K562 (cell line): ENCODE results near the gene SHF. TPM values are rescaled to one million over a fixed set of nuclear protein-coding genes. Genes with fewer than 3 reads are reported as not detected.

ENCODE experiments used
- ATF7 ChIP-seq: fragments of 450-650 bp; IDR thresholded peaks from 2 replicates; pipeline ENCODE4 v1.7.1; 2014; ENCODE audit warnings: mild to moderate bottlenecking, moderate library complexity
- CEBPG ChIP-seq, 3 experiments: fragments of 200-800 bp in 1 of 3; sonication (Bioruptor generic) in 1 of 3; sonication (generic) in 1 of 3; formaldehyde crosslinking in 1 of 3; IDR thresholded peaks in 2 of 3; conservative IDR thresholded peaks in 1 of 3; 2 replicates each; pipeline versions ENCODE4 v1.6.1 to v1.8.0; 2016 to 2022; ENCODE audit warnings: missing compliant biosample characterization in 2 of 3, missing genetic modification characterization in 2 of 3, mild to moderate bottlenecking in 1 of 3, missing genetic modification reagents in 1 of 3
- CTBP1 ChIP-seq: fragments of 450-650 bp; IDR thresholded peaks from 2 replicates; pipeline ENCODE4 v1.6.1; 2016; ENCODE audit warnings: borderline replicate concordance
- DIDO1 ChIP-seq: fragments of 450-650 bp; IDR thresholded peaks from 2 replicates; pipeline ENCODE4 v1.6.1; 2016; ENCODE audit warnings: low read depth, missing biosample characterization, missing genetic modification characterization
- DNMT1 ChIP-seq: fragments of 450-650 bp; IDR thresholded peaks from 2 replicates; pipeline ENCODE4 v1.6.1; 2016; ENCODE audit warnings: antibody characterized with exemption, mild to moderate bottlenecking
- E2F3 ChIP-seq: fragments of 250-450 bp; sonication (Bioruptor Pico); IDR thresholded peaks from 2 replicates; pipeline ENCODE4 v1.4.0; 2020; ENCODE audit warnings: mild to moderate bottlenecking
- GATAD2A ChIP-seq: fragments of 450-650 bp; IDR thresholded peaks from 2 replicates; pipeline ENCODE4 v1.6.1; 2017
- GTF2F1 ChIP-seq: IDR thresholded peaks from 2 replicates; pipeline ENCODE4 v1.6.1; 2011; ENCODE audit warnings: low read depth, low read length, improper control_type of control experiment
- HNRNPH1 ChIP-seq: fragments of 200-400 bp; formaldehyde crosslinking; optimal IDR thresholded peaks from 2 replicates; pipeline ENCODE3; 2017; ENCODE audit warnings: low read depth, mild to moderate bottlenecking, low read length, moderate library complexity
- KLF10 ChIP-seq: fragments of 250-450 bp; sonication (Bioruptor Pico); IDR thresholded peaks from 2 replicates; pipeline ENCODE4 v1.6.1; 2021; ENCODE audit warnings: matching md5 sums
- MEIS2 ChIP-seq: fragments of 450-650 bp; IDR thresholded peaks from 2 replicates; pipeline ENCODE4 v1.6.1; 2014; ENCODE audit warnings: mild to moderate bottlenecking; ENCODE audit not compliant: partially characterized antibody
- NELFE ChIP-seq: IDR thresholded peaks from 2 replicates; pipeline ENCODE4 v1.6.1; 2011; ENCODE audit warnings: mild to moderate bottlenecking; ENCODE audit not compliant: insufficient read depth, insufficient read length
- NR2C2 ChIP-seq, 2 experiments: fragments of 200-800 bp in 1 of 2; sonication (Bioruptor generic) in 1 of 2; sonication (generic) in 1 of 2; formaldehyde crosslinking in 1 of 2; IDR thresholded peaks; 2 replicates each; pipeline versions ENCODE4 v1.6.1 to v1.8.0; 2016 to 2022; ENCODE audit warnings: mild to moderate bottlenecking in 1 of 2, missing compliant biosample characterization in 1 of 2, missing genetic modification characterization in 1 of 2, missing genetic modification reagents in 1 of 2
- NR2F6 ChIP-seq: fragments of 450-650 bp; formaldehyde crosslinking; IDR thresholded peaks from 2 replicates; pipeline ENCODE4 v1.4.0; 2020; ENCODE audit warnings: mild to moderate bottlenecking
- NRF1 ChIP-seq, 2 experiments: fragments of 450-650 bp; IDR thresholded peaks in 1 of 2; conservative IDR thresholded peaks in 1 of 2; 2 replicates each; pipeline ENCODE4 v1.6.1; 2014; ENCODE audit warnings: mild to moderate bottlenecking in 2 of 2
- POLR2H ChIP-seq: IDR thresholded peaks from 2 replicates; pipeline ENCODE4 v1.6.1; 2016; ENCODE audit warnings: missing genetic modification characterization, low read depth, mild to moderate bottlenecking, control low read depth, missing compliant biosample characterization, moderate library complexity
- RBM17 ChIP-seq: fragments of 200-400 bp; formaldehyde crosslinking; IDR thresholded peaks from 2 replicates; pipeline ENCODE4 v1.6.1; 2017; ENCODE audit warnings: low read depth, mild to moderate bottlenecking, low read length, borderline replicate concordance
- RFX5 ChIP-seq: IDR thresholded peaks from 2 replicates; pipeline ENCODE4 v1.6.1; 2011; ENCODE audit warnings: low read depth, mild to moderate bottlenecking, improper control_type of control experiment, low read length
- TAF1 ChIP-seq: IDR thresholded peaks from 2 replicates; pipeline ENCODE4 v1.6.1; 2011; ENCODE audit warnings: mild to moderate bottlenecking, low read length, moderate library complexity; ENCODE audit not compliant: insufficient read depth, control insufficient read depth, severe bottlenecking; ENCODE audit errors: extremely low read depth
- YY1 ChIP-seq, 3 experiments: IDR thresholded peaks; 2 replicates each; pipeline ENCODE4 v1.6.1; 2011; ENCODE audit warnings: low read length in 2 of 3, mild to moderate bottlenecking in 2 of 3, moderate library complexity in 2 of 3, borderline replicate concordance in 1 of 3, control low read depth in 1 of 3, low read depth in 1 of 3; ENCODE audit not compliant: insufficient read depth in 3 of 3, insufficient replicate concordance in 2 of 3, control insufficient read depth in 1 of 3, insufficient read length in 1 of 3; ENCODE audit errors: extremely low read depth in 1 of 3
- ZBTB17 ChIP-seq: fragments of 450-650 bp; formaldehyde crosslinking; IDR thresholded peaks from 2 replicates; pipeline ENCODE4 v1.4.0; 2020; ENCODE audit warnings: mild to moderate bottlenecking
- ZBTB7A ChIP-seq: IDR thresholded peaks from 2 replicates; pipeline ENCODE4 v1.6.1; 2011; ENCODE audit warnings: low read depth, mild to moderate bottlenecking, low read length, moderate library complexity, borderline replicate concordance; ENCODE audit not compliant: control insufficient read depth
- ZC3H4 ChIP-seq: sonication (generic); formaldehyde crosslinking; IDR thresholded peaks from 2 replicates; pipeline ENCODE4 v1.9.0; 2021; ENCODE audit warnings: missing genetic modification reagents, borderline replicate concordance
- ZNF133 ChIP-seq: fragments of 250-450 bp; sonication (Bioruptor Pico); IDR thresholded peaks from 2 replicates; pipeline ENCODE4 v1.4.0; 2020; ENCODE audit warnings: mild to moderate bottlenecking
- ZNF695 ChIP-seq: fragments of 450-650 bp; formaldehyde crosslinking; IDR thresholded peaks from 2 replicates; pipeline ENCODE4 v1.4.0; 2020; ENCODE audit warnings: mild to moderate bottlenecking, moderate library complexity
- polyA plus RNA-seq, 8 experiments: library from polyadenylated mRNA; depleted of rRNA in 4 of 8; stranded (reverse) in 5 of 8; unstranded in 3 of 8; fragments of >200 nt; fragmentation: Nextera tagmentation in 2 of 8; fragmentation: Illumina TruSeq in 1 of 8; extraction: Ambion mirVana in 2 of 8; extraction: Trizol in 1 of 8; gene quantifications; 2 replicates each; pipeline versions ENCODE4 v1.2.1 to v1.2.3, GENCODE V29; 2011 to 2014; ENCODE audit warnings: inconsistent platforms in 1 of 8, missing spikeins in 1 of 8
- total RNA-seq, 7 experiments: library from RNA; depleted of rRNA in 6 of 7; stranded (reverse); fragments of >200 nt in 6 of 7; fragmentation: Illumina TruSeq in 2 of 7; extraction: Trizol in 2 of 7; gene quantifications; 2 replicates each; pipeline versions ENCODE4 v1.2.1 to v1.2.3, GENCODE V29; 2011 to 2021; ENCODE audit warnings: low replicate concordance in 1 of 7
- TF ChIP-seq, protein P1 (sequence below): fragments of 450-650 bp; IDR thresholded peaks from 2 replicates; pipeline ENCODE4 v1.6.1; 2018; ENCODE audit warnings: mild to moderate bottlenecking, low read depth; ENCODE audit not compliant: partially characterized antibody
- TF ChIP-seq, protein P2 (sequence below): fragments of 200-800 bp; sonication (Bioruptor generic); IDR thresholded peaks from 2 replicates; pipeline ENCODE4 v1.6.1; 2017; ENCODE audit warnings: missing genetic modification characterization, missing compliant biosample characterization

SHF gene
- total and polyA plus RNA-seq, 9 of the 15 experiments (the other 6 are each of a cell fraction or from before 2014, with no cell fraction given): 0.51 to 2.2 (median 0.85) TPM; not detected in 2

GRCh38 chr15:45118131-45118588 is 69.6 kb downstream of the SHF start (continued):
- TF ChIP-seq NELFE (no peak), RBM17 (no peak), ZNF695 (CRISPR knock-in tag) (no peak), ZNF133 (no peak), CTBP1 (peak; percentile 74; the same call in 1 of the 2 replicates), RFX5 (no peak), TAF1 (no peak), ZC3H4 (CRISPR knock-in tag) (0 out of 2 replicates have a peak, but pooled peaks have one; percentile 66), ZBTB7A (peak; percentile 50; the same call in 1 of the 2 replicates), GTF2F1 (no peak), POLR2H (tag) (no peak), NR2F6 (CRISPR knock-in tag) (no peak), YY1 (IDR thresholded peaks at IDR 0.05; ENCODE audit: borderline replicate concordance in 1 of 3, control insufficient read depth in 1 of 3, extremely low read depth in 1 of 3, insufficient read depth in 3 of 3, insufficient read length in 1 of 3, insufficient replicate concordance in 2 of 3, low read depth in 1 of 3, low read length in 2 of 3) (peak in 1 of 3 experiments; percentile 24), KLF10 (no peak), DIDO1 (tag) (no peak), MEIS2 (peak; percentile 47), NRF1 (conservative IDR thresholded peaks at IDR 0.05 in 1 of 2, IDR thresholded peaks at IDR 0.05 in 1 of 2) (peak; percentile 47 to 55; a peak in 3 of 4 replicates), NR2C2 (CRISPR knock-in tag; IDR thresholded peaks at IDR 0.05) (no peak), NR2C2 (tag; IDR thresholded peaks at IDR 0.05) (no peak), CEBPG (CRISPR knock-in tag; IDR thresholded peaks at IDR 0.05) (no peak), CEBPG (tag; conservative IDR thresholded peaks at IDR 0.05 in 1 of 2, IDR thresholded peaks at IDR 0.05 in 1 of 2) (no peak), HNRNPH1 (no peak), DNMT1 (no peak), ATF7 (0 out of 2 replicates have a peak, but pooled peaks have one; percentile 38), GATAD2A (no peak), E2F3 (CRISPR knock-in tag) (no peak), ZBTB17 (CRISPR knock-in tag) (no peak)
- TF ChIP-seq, protein P1, sequence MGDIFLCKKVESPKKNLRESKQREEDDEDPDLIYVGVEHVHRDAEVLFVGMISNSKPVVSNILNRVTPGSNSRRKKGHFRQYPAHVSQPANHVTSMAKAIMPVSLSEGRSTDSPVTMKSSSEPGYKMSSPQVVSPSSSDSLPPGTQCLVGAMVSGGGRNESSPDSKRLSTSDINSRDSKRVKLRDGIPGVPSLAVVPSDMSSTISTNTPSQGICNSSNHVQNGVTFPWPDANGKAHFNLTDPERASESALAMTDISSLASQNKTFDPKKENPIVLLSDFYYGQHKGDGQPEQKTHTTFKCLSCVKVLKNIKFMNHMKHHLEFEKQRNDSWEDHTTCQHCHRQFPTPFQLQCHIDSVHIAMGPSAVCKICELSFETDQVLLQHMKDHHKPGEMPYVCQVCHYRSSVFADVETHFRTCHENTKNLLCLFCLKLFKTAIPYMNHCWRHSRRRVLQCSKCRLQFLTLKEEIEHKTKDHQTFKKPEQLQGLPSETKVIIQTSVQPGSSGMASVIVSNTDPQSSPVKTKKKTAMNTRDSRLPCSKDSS: no peak
- TF ChIP-seq, protein P2, sequence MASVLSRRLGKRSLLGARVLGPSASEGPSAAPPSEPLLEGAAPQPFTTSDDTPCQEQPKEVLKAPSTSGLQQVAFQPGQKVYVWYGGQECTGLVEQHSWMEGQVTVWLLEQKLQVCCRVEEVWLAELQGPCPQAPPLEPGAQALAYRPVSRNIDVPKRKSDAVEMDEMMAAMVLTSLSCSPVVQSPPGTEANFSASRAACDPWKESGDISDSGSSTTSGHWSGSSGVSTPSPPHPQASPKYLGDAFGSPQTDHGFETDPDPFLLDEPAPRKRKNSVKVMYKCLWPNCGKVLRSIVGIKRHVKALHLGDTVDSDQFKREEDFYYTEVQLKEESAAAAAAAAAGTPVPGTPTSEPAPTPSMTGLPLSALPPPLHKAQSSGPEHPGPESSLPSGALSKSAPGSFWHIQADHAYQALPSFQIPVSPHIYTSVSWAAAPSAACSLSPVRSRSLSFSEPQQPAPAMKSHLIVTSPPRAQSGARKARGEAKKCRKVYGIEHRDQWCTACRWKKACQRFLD (CRISPR knock-in tag): no peak
